Sigmoid colon (tissue), 4 donors: ENCODE measurements around the gene NDUFB8.

Experiments used
- EP300 ChIP-seq, 4 donors: sonication (generic); formaldehyde crosslinking; IDR thresholded peaks; one replicate each; pipeline ENCODE4 v1.6.1; 2017; ENCODE audit warnings: antibody characterized with exemption in 4 of 4
- POLR2A ChIP-seq, 2 donors: fragments of 450-650 bp; IDR thresholded peaks; one replicate each; pipeline ENCODE4 v1.6.1; 2016; ENCODE audit warnings: antibody characterized with exemption in 2 of 2, mild to moderate bottlenecking in 2 of 2, moderate library complexity in 2 of 2
- TF ChIP-seq, protein P1 (sequence below), 4 experiments: fragments of 450-650 bp in 3 of 4; fragments of 200-600 bp in 1 of 4; IDR thresholded peaks; one replicate each; pipeline ENCODE4 v1.5.1; 2016 to 2019; ENCODE audit warnings: antibody characterized with exemption in 4 of 4, mild to moderate bottlenecking in 3 of 4, moderate library complexity in 2 of 4

GRCh38 chr10:100515612-100516011 lies 14.1 kb downstream of the NDUFB8 start:
- TF ChIP-seq, protein P1, sequence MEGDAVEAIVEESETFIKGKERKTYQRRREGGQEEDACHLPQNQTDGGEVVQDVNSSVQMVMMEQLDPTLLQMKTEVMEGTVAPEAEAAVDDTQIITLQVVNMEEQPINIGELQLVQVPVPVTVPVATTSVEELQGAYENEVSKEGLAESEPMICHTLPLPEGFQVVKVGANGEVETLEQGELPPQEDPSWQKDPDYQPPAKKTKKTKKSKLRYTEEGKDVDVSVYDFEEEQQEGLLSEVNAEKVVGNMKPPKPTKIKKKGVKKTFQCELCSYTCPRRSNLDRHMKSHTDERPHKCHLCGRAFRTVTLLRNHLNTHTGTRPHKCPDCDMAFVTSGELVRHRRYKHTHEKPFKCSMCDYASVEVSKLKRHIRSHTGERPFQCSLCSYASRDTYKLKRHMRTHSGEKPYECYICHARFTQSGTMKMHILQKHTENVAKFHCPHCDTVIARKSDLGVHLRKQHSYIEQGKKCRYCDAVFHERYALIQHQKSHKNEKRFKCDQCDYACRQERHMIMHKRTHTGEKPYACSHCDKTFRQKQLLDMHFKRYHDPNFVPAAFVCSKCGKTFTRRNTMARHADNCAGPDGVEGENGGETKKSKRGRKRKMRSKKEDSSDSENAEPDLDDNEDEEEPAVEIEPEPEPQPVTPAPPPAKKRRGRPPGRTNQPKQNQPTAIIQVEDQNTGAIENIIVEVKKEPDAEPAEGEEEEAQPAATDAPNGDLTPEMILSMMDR (IDR thresholded peaks at IDR 0.05), result no peak
- no peak for TF ChIP-seq EP300 (IDR thresholded peaks at IDR 0.05)
- no peak for TF ChIP-seq POLR2A (IDR thresholded peaks at IDR 0.05)
